VCaP (cell line): ENCODE measurements around the gene MAML1.

Experiments
- H3K27ac ChIP-seq: fragments of 450-650 bp; 2 replicates; pipeline ENCODE4 v1.5.1; 2017
- TF ChIP-seq, protein P1 (sequence below): fragments of 450-650 bp; conservative IDR thresholded peaks from 2 replicates; pipeline ENCODE4 v1.5.1; 2017; ENCODE audit warnings: mild to moderate bottlenecking, moderate library complexity

The MAML1 gene

DNA sequence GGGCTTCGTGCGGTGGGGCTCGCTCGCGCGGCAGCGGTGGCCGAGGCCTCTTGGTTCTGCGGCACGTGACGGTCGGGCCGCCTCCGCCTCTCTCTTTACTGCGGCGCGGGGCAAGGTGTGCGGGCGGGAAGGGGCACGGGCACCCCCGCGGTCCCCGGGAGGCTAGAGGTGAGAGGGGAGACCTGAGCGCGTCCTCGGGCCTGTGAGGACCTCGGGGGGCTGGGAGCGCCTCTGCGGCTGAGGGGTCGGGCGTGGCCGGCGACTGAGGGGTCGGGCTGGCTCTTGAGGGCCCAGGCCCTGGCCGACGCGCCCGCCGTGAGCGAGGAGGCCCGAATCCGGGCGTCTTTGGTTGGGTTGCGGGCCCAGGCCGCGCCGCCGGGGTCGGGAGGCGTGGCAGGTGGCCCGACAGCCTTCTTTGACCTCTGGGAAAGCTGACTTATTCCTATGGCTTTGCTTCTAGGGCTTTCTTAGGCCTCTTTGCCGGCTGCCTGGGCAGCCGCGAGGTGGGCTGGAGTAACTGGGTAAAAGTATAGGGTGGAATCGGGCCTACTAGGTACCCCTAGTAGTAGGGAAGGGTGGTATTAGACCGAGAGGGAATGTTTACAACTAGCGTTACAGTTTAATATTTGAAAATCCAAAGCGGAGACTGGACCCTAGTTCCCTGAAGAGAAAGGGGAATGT lies 33.5 kb upstream of the MAML1 start, which contains the start of gene CANX:
TSS of gene CANX (plus strand) at position 33 of the 681 bp plus-strand sequence. CDS start 6,715 bp downstream, outside the sequence.
- peak within 1 kb of the TSS; percentile 99 for H3K27ac ChIP-seq
- TF ChIP-seq, protein P1, sequence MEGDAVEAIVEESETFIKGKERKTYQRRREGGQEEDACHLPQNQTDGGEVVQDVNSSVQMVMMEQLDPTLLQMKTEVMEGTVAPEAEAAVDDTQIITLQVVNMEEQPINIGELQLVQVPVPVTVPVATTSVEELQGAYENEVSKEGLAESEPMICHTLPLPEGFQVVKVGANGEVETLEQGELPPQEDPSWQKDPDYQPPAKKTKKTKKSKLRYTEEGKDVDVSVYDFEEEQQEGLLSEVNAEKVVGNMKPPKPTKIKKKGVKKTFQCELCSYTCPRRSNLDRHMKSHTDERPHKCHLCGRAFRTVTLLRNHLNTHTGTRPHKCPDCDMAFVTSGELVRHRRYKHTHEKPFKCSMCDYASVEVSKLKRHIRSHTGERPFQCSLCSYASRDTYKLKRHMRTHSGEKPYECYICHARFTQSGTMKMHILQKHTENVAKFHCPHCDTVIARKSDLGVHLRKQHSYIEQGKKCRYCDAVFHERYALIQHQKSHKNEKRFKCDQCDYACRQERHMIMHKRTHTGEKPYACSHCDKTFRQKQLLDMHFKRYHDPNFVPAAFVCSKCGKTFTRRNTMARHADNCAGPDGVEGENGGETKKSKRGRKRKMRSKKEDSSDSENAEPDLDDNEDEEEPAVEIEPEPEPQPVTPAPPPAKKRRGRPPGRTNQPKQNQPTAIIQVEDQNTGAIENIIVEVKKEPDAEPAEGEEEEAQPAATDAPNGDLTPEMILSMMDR, result no peak

DNA sequence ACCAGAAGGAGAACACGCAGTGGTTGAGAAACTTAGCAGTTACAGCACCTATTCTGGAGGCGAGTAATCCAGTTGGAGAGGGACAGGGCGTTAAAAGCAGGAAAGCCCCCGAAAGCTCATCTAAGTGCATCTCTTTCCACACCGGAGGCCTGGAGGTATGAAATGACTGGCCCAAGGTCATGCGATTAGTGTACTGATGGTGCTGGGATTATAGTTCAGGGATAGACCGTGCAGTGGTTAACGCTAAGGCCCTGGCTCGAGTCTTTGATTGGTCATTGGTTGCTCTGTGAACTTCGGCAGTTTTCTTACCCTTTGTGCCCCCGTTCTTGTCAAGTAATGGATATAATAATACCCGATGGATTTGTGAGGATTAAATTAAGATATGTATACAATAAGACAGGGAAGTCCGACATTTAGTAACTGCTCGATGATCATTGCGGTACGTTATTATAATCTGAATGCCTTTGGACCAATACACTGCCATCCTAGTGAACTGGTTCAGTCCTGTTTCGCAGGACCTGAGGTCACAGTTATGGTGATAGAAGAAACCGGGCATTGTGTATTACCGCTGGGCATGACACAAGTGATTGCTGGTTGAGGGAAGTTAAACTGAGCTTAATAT lies 32.9 kb upstream of the MAML1 start:
- peak overlapping the region; percentile 99 for H3K27ac ChIP-seq
- TF ChIP-seq, protein P1, result no peak

DNA sequence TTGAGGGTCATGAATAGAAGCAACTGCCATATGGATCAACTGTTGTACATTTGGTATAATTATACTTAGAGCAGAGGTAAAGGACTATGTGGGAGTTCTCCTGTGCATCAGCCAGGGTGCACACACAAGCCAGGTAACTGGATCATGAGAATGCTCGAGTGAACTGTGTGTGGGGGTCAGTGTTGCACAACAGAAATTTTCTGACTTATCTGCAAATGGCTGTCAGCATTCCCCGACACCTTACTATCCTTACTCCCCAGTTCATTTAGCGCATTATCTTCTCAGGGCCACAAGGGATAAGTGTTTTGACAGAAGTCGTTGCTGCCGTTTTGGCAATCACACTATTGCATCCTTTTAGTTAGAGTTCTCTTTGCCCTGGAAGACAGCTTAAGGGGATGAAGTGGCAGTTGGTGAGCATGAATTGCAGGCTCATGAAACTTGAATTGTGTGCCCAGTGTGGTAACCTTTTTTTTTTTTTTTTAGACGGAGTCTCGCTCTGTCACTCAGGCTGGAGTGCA lies 32.2 kb upstream of the MAML1 start:
- peak overlapping the region; percentile 99 for H3K27ac ChIP-seq
- TF ChIP-seq, protein P1, result no peak

- TF ChIP-seq, protein P1, result no peak
- peak overlapping the region; percentile 2; the same call in 1 of the 2 replicates for H3K27ac ChIP-seq
Observed at GRCh38 chr5:179716286-179716685, 16.3 kb upstream of the MAML1 start.

DNA sequence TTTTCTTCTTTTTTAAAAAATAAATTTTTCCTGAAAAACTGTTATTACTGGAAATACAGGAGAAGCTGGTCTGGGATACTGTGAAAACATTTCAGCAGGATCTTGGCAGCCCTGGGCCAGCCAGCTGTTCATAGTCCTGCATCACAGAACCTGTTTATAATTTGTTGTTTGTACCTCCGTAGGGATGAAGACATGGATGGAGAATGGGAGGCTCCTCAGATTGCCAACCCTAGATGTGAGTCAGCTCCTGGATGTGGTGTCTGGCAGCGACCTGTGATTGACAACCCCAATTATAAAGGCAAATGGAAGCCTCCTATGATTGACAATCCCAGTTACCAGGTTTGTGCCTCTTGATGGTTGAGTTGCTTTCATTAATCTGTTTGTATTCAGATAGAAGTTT lies 12.4 kb upstream of the MAML1 start:
- TF ChIP-seq, protein P1, result no peak
- no peak overlapping the region for H3K27ac ChIP-seq

DNA sequence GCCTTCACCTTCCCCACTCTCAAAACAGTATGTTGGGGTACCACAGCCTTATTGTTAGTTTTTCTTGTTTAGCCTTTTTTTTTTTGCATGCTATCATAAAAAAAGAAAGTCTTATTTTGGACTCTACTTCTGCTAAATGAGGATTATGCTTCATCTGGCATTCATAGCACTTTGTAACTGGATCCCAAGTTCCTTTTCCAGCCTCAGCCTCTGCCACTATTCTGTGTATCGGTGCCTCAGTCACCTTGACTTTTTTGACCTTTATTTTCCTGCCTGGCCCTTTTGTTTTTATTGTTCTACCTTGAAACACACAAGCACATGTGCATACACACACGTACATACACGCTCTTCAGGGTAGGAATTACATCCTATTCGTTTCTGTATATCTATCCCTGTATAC lies 8.5 kb upstream of the MAML1 start:
- TF ChIP-seq, protein P1, result no peak
- no peak overlapping the region; the same call in 1 of the 2 replicates for H3K27ac ChIP-seq

- no peak overlapping the region; the same call in 1 of the 2 replicates for H3K27ac ChIP-seq
- TF ChIP-seq, protein P1, result no peak
Observed at GRCh38 chr5:179727106-179727505, 5.5 kb upstream of the MAML1 start.
